Measurements from ENCODE around the gene SLC5A11.
"Not testable (repeated sequence)": the region's sequence is repeated elsewhere in the genome, so short reads cannot be mapped to it uniquely, and the experiment has no call there.

Gene SLC5A11

GRCh38 chr16:24844101-24845030 is 1.4 kb upstream of the SLC5A11 start:
- no peaks in the 10 kb centered on the region for H3K27me3 ChIP-seq
- H3K4me3 ChIP-seq = no peak overlapping the region
- H4K20me1 ChIP-seq = no peaks in the 10 kb centered on the region; a peak in 1 of 22 replicates
- H3K27ac ChIP-seq = no peak overlapping the region
- H3K9ac ChIP-seq = no peak overlapping the region
- no peak for TF ChIP-seq Cebpa-rat (IDR thresholded peaks at IDR 0.05)
- H3K9me3 ChIP-seq (replicated peaks in 1 of 11) = no peaks in the 10 kb centered on the region
- H3K4me2 ChIP-seq = no peak overlapping the region
- no peaks in the 10 kb centered on the region for H3K36me3 ChIP-seq
- peaks cover 0 to 1% (median 0%) of the 10 kb centered on the region in 10 experiments; a peak in 3 of 20 replicates for H3K4me1 ChIP-seq

DNA sequence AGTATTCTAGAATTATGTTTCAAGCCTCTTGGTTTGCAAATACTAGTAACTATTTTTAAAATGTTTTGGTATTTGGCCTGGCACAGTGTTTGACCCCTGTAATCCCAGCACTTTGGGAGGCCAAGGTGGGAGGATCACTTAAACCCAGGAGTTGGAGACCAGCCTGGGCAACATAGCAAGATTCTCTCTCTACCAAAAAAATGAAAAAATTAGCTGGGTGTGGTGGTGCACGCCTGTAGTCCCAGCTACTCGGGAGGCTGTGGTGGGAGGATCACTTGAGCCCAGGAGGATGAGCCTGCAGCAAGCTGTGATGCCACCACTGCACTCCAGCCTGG is 765 bp upstream of the SLC5A11 start:
- H3K36me3 ChIP-seq; H3K27me3 ChIP-seq; H3K4me2 ChIP-seq; H3K27ac ChIP-seq; H3K9ac ChIP-seq; H3K4me3 ChIP-seq; H3K4me1 ChIP-seq; H4K20me1 ChIP-seq; H3K9me3 ChIP-seq (replicated peaks in 1 of 11): not testable (repeated sequence)

- H4K20me1 ChIP-seq = no peaks in the 10 kb centered on the region; a peak in 1 of 22 replicates
- no peaks in the 10 kb centered on the region for H3K9me3 ChIP-seq (replicated peaks in 1 of 11)
- H3K27ac ChIP-seq = no peak overlapping the region
- H3K27me3 ChIP-seq = no peaks in the 10 kb centered on the region
- H3K4me2 ChIP-seq = no peak overlapping the region
- TF ChIP-seq Cebpa-rat (IDR thresholded peaks at IDR 0.05) = no peak
- H3K4me1 ChIP-seq = no peaks in the 10 kb centered on the region
- no peaks in the 10 kb centered on the region for H3K36me3 ChIP-seq
- no peak overlapping the region for H3K4me3 ChIP-seq
- H3K9ac ChIP-seq = no peak overlapping the region
Measured at GRCh38 chr16:24846548-24847357, 990 bp downstream of the SLC5A11 start.

GRCh38 chr16:24847358-24847664 is 1.5 kb downstream of the SLC5A11 start:
- H3K4me1 ChIP-seq = no peaks in the 10 kb centered on the region
- no peak overlapping the region for H3K4me3 ChIP-seq
- no peaks in the 10 kb centered on the region for H3K36me3 ChIP-seq
- TF ChIP-seq Cebpa-rat (IDR thresholded peaks at IDR 0.05) = no peak
- H3K9me3 ChIP-seq (replicated peaks in 1 of 11) = no peaks in the 10 kb centered on the region
- no peak overlapping the region for H3K27ac ChIP-seq
- H3K9ac ChIP-seq = no peak overlapping the region
- peaks cover 0 to 1% (median 0%) of the 10 kb centered on the region in 11 experiments; a peak in 1 of 22 replicates for H4K20me1 ChIP-seq
- no peaks in the 10 kb centered on the region for H3K27me3 ChIP-seq
- no peak overlapping the region for H3K4me2 ChIP-seq

DNA sequence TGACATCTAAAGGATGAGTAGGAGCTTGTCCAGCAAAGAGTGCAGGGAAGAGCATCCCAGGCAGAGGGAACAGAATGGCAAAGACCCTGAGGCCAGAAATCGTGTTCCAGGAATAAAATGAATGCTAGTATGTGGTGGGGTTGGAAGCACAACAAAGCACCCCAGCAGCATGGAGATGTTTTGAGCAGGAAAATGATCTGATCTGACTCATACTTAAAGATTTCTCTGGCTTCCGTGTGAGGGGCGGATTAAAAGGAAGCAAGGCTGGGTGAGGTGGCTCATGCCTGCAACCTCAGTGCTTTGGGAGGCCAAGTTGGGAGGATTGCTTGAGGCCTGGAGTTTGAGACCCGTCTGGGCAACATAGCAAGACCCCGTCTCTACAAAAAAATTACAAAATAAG is 2.3 kb downstream of the SLC5A11 start:
- Histone ChIP-seq H3K9ac (no peak overlapping the region), H4K20me1 (peaks cover 0 to 7% (median 0%) of the 10 kb centered on the region in 11 experiments; a peak in 1 of 22 replicates), H3K4me2 (no peak overlapping the region), H3K27ac (no peak overlapping the region), H3K27me3 (no peaks in the 10 kb centered on the region), H3K36me3 (no peaks in the 10 kb centered on the region), H3K9me3 (replicated peaks in 1 of 11) (no peaks in the 10 kb centered on the region), H3K4me1 (no peaks in the 10 kb centered on the region), H3K4me3 (no peak overlapping the region)
- TF ChIP-seq Cebpa-rat (IDR thresholded peaks at IDR 0.05) = no peak

DNA sequence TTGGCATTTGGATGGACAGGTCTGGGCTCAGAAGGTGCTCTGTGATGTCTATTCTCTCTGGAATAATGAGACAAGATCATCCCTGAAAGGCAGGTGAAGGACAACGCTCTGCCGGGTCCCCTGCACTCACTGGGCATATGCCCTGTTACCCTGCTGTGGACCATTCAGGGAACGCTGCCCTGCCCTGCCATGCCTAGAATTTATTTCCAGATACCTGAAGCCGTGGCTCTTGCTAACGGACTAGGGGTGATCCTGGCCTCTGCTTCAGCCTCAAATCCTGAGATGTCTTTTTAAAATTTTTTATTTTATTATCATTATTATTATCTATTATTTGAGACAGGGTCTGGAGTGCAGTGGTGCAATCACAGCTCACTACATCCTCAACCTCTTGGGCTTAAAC is 3.9 kb downstream of the SLC5A11 start:
- Histone ChIP-seq H3K4me2 (no peak overlapping the region), H3K4me1 (no peaks in the 10 kb centered on the region), H3K4me3 (no peak overlapping the region), H3K27ac (no peak overlapping the region), H3K36me3 (no peaks in the 10 kb centered on the region), H4K20me1 (peaks cover 0 to 7% (median 0%) of the 10 kb centered on the region in 11 experiments; a peak in 3 of 22 replicates), H3K27me3 (no peaks in the 10 kb centered on the region), H3K9me3 (replicated peaks in 1 of 11) (no peaks in the 10 kb centered on the region), H3K9ac (no peak overlapping the region)
- TF ChIP-seq Cebpa-rat (IDR thresholded peaks at IDR 0.05) = no peak

DNA sequence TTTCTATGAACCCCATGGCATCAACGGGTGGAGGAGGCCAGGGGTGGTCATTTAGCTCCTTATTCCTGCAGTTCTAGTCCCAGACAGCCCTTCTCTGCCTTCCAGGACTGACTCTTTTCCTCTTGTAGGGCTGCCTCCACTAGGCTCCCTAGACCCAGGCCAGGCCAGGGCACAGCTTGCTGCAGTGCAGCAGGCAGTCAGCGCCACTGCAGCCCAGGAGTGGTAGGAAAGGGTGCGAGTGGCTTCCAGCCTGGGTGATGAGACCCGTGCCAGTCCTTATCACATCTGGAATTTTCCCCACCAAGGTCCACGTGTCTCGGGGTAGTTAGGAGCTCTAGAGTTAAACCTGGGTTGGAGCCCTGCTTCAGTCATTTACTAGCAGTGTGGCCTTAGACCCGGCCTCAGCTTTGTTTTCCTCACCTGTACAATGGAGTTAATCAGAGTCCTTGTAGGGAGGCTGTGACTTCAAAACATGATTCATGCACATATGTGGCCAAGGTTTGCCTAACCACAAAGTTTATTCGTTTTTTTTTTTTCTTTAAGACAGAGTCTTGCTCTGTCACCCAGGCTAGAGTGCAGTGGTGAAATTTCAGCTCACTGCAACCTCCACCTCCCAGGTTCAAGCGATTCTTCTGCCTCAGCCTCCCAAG is 4.7 kb downstream of the SLC5A11 start:
- no peak for TF ChIP-seq Cebpa-rat (IDR thresholded peaks at IDR 0.05)
- Histone ChIP-seq H3K4me2 (no peak overlapping the region), H3K27me3 (no peaks in the 10 kb centered on the region), H4K20me1 (peaks cover 0 to 7% (median 0%) of the 10 kb centered on the region in 11 experiments; a peak in 4 of 22 replicates), H3K27ac (no peak overlapping the region), H3K36me3 (no peaks in the 10 kb centered on the region), H3K4me1 (no peaks in the 10 kb centered on the region), H3K9ac (no peak overlapping the region), H3K4me3 (no peak overlapping the region), H3K9me3 (replicated peaks in 1 of 11) (no peaks in the 10 kb centered on the region)

DNA sequence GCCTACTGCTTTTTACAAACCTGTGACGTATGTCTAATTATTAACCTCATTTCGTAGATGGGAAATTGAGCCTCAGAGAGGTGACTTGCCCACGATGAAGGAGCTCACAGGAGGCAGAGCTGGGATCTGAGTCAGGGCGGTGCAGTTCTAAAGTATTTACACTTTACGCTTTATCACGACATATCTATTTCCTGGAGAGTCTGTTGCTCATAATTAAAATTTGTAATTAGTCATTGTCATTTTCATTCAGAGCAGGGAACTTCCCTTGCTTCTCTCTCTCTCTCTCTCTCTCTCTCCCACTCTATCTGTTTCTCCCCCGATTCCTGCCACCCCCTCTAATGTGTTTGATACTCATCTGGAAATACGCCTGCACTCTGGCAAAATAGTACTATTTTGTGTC is 5.9 kb downstream of the SLC5A11 start:
- Histone ChIP-seq H3K4me1 (no peaks in the 10 kb centered on the region), H4K20me1 (peaks cover 0 to 7% (median 0%) of the 10 kb centered on the region in 11 experiments; a peak in 3 of 22 replicates), H3K4me3 (no peak overlapping the region), H3K4me2 (no peak overlapping the region), H3K27me3 (no peaks in the 10 kb centered on the region), H3K27ac (no peak overlapping the region), H3K9me3 (replicated peaks in 1 of 11) (no peaks in the 10 kb centered on the region), H3K36me3 (no peaks in the 10 kb centered on the region), H3K9ac (no peak overlapping the region)
- no peak for TF ChIP-seq Cebpa-rat (IDR thresholded peaks at IDR 0.05)

DNA sequence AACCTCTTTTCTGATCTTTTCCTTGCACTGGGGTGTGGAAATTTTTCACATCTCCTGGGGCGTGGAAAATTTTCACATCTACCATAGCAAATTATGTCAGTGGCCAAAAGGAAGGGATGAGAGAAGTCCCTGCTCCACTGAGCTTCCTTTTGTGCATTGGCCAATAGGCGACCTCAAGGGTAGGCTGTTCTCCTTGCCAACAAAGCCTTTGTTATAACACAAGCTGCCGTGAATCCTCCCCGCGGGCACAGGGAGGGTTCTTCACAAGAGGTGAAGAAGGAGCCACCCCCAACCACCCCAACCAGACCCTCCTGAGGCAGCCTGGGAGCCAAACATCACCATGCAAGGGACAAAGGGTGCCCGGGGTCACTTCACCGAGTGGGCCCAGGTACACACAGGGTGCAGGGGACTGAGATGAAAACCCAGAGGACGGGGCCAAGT is 6.5 kb downstream of the SLC5A11 start:
- H3K27me3 ChIP-seq = no peaks in the 10 kb centered on the region
- H3K9me3 ChIP-seq (replicated peaks in 1 of 11) = no peaks in the 10 kb centered on the region
- no peak overlapping the region for H3K9ac ChIP-seq
- no peak overlapping the region for H3K27ac ChIP-seq
- no peak overlapping the region for H3K4me3 ChIP-seq
- TF ChIP-seq Cebpa-rat (IDR thresholded peaks at IDR 0.05) = no peak
- H3K4me2 ChIP-seq = no peak overlapping the region
- H4K20me1 ChIP-seq = peaks cover 0 to 7% (median 0%) of the 10 kb centered on the region in 11 experiments; a peak in 3 of 22 replicates
- H3K36me3 ChIP-seq = no peaks in the 10 kb centered on the region
- H3K4me1 ChIP-seq = no peaks in the 10 kb centered on the region
